Pancreas (tissue), 10 donors: ENCODE data around the gene DSC3. TPM values are rescaled to one million over a fixed set of nuclear protein-coding genes. Genes with fewer than 3 reads are reported as not detected.

Source experiments
- ATAC-seq, 4 donors: fragments of 200-7000 bp; cut with Tn5 transposase; one replicate each; pipeline versions ENCODE4 v1.8.0 to v1.9.1; 2020; ENCODE audit warnings: mild to moderate bottlenecking in 4 of 4, moderate library complexity in 4 of 4
- DNase-seq, 6 donors: peaks; one replicate each; pipeline ENCODE4 v3.0.0-alpha.2; 2020
- FAIRE-seq: peaks from 2 replicates; lab custom pipeline; 2012; peaks lifted over from hg19 to GRCh38; lab: Jason Lieb, UNC
- H3K27ac ChIP-seq, 4 donors: fragments of 200-600 bp; sonication (generic); 1 replicate in 3 of 4; 2 replicates in 1 of 4; pipeline versions ENCODE4 v1.5.0 to v1.8.0; 2020
- H3K27me3 ChIP-seq, 4 donors: fragments of 200-600 bp; one replicate each; pipeline ENCODE4 v1.8.0; 2021
- H3K36me3 ChIP-seq, 3 donors: fragments of 200-600 bp; sonication (generic) in 1 of 3; one replicate each; pipeline versions ENCODE4 v1.5.0 to v1.8.0; 2020 to 2021
- H3K4me1 ChIP-seq, 3 donors: fragments of 200-600 bp; one replicate each; pipeline ENCODE4 v1.8.0; 2021
- H3K4me3 ChIP-seq, 4 donors: fragments of 200-600 bp; sonication (generic) in 2 of 4; one replicate each; pipeline versions ENCODE4 v1.5.0 to v1.8.0; 2020 to 2021
- H3K9me3 ChIP-seq, 4 donors: fragments of 200-600 bp; one replicate each; pipeline ENCODE4 v1.8.0; 2021
- WGBS, 2 donors: extraction: QIAGEN DNeasy Blood & Tissue Kit; methylation state at CpG; one replicate each; pipeline ENCODE4 v1.1.7; 2013; 5-methylcytosine and 5-hydroxymethylcytosine counted together
- intact Hi-C, 3 donors: fragments of 100-400 bp; cut with DNase I; formaldehyde crosslinking; loops; one replicate each; pipeline versions ENCODE4 v1.11.1 to v1.14.2; 2022
- polyA plus RNA-seq, 2 donors: library from polyadenylated mRNA; stranded (reverse); fragments of 200-250 nt; gene quantifications; one replicate each; pipeline ENCODE4 v1.2.3, GENCODE V29; 2013
- total RNA-seq, 6 donors: library from RNA; stranded (reverse); fragmentation: NEBNext Ultra II Directional in 4 of 6; extraction: Animal tissue kit (Norgen Biotek cat#: 25700) in 4 of 6; gene quantifications; one replicate each; pipeline versions ENCODE4 v1.2.1 to v1.2.4, GENCODE V29; 2021 to 2023
- TF ChIP-seq, protein P1 (sequence below), 4 donors: fragments of 200-600 bp; sonication (generic) in 3 of 4; IDR thresholded peaks; one replicate each; pipeline versions ENCODE4 v1.5.0 to v1.8.0; 2021; ENCODE audit warnings: antibody characterized with exemption in 4 of 4
- donor health status: healthy with polysubstance abuse.
- donor health status: DM: no; HTN: no; CAD: no; lungs with moderate emphysema.
- donor health status: DM: no; HTN: no; CAD: no.
- donor health status: control.
- donor health status: control.
- donor health status: Bipolar disorder and iron deficiency.
- donor health status: DM: yes; HTN: yes; CAD: no.
- donor health status: DM: no; HTN: no; CAD: no.
- donor health status: DM: no; HTN: no; CAD: no.
- donor health status: DM: yes; HTN: yes; CAD: no.

DSC3 gene
- total and polyA plus RNA-seq, 8 donors: 0.04 to 0.12 (median 0.06) TPM; not detected in 1

DNA sequence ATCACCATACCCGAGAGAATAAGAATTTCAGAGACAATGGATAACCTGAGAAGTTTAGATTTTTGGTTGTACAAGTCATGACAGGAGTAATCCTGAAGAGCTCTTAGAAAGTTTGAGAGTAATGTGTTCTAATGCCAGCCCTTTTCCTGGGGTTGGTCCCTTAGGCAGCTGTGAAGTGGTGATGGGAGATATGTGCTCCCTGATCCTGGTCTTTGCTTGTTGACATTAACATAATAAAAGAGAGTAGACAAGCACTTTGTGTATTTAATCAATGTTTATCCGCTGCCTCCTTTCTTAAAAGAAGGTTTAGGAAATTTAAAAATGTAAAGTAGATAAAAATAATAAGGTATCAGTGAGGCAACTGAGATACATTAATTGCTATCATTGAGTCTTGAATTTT, 13.8 kb upstream of the DSC3 start:
- WGBS, 2 donors: 70 to 85% methylated on average over 2 of the region's 2 CpGs
- no peak for FAIRE-seq
- no peaks in the 10 kb centered on the region for H3K9me3 ChIP-seq
- no peak overlapping the region for H3K4me3 ChIP-seq
- H3K4me1 ChIP-seq: no peaks in the 10 kb centered on the region
- TF ChIP-seq, protein P1, sequence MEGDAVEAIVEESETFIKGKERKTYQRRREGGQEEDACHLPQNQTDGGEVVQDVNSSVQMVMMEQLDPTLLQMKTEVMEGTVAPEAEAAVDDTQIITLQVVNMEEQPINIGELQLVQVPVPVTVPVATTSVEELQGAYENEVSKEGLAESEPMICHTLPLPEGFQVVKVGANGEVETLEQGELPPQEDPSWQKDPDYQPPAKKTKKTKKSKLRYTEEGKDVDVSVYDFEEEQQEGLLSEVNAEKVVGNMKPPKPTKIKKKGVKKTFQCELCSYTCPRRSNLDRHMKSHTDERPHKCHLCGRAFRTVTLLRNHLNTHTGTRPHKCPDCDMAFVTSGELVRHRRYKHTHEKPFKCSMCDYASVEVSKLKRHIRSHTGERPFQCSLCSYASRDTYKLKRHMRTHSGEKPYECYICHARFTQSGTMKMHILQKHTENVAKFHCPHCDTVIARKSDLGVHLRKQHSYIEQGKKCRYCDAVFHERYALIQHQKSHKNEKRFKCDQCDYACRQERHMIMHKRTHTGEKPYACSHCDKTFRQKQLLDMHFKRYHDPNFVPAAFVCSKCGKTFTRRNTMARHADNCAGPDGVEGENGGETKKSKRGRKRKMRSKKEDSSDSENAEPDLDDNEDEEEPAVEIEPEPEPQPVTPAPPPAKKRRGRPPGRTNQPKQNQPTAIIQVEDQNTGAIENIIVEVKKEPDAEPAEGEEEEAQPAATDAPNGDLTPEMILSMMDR (IDR thresholded peaks at IDR 0.05): no peak
- DNase-seq: no peak
- ATAC-seq: no peak
- no peaks in the 10 kb centered on the region for H3K27me3 ChIP-seq
- H3K36me3 ChIP-seq: no peaks in the 10 kb centered on the region
- no peak overlapping the region for H3K27ac ChIP-seq
- intact Hi-C loops: no loop called here

- no peak overlapping the region for H3K4me3 ChIP-seq
- H3K4me1 ChIP-seq: no peaks in the 10 kb centered on the region
- intact Hi-C loops: no loop called here
- FAIRE-seq (no peak), ATAC-seq (no peak), DNase-seq (no peak)
- peaks cover 0 to 1% (median 0%) of the 10 kb centered on the region in 4 donors for H3K27me3 ChIP-seq
- TF ChIP-seq, protein P1 (IDR thresholded peaks at IDR 0.05): no peak
- no peak overlapping the region for H3K27ac ChIP-seq
- WGBS, 2 donors: 68 to 74% methylated on average over 3 of the region's 3 CpGs
- H3K36me3 ChIP-seq: no peaks in the 10 kb centered on the region
- no peaks in the 10 kb centered on the region for H3K9me3 ChIP-seq
These were observed 8.1 kb upstream of the DSC3 start for GRCh38 chr18:31050635-31051034.

DNA sequence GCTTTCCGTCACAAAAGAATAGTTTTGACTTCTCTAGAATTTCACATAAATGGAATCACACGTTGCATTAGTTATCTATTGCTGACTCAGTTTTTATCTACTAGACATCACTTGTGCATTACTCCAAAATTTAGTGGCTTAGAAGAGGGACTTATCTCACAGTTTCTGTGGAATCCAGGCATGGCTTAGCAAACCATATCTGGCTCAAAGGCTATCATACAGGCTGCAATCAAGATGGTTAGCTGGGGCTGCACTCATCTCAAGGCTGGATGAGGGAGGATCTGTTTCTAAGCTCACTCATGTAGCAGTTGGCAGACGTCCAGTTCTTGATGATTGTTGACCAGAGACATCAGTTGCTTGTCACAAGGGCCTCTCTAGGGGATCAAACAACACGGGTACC, 6.6 kb upstream of the DSC3 start:
- FAIRE-seq (no peak), DNase-seq (no peak), ATAC-seq (no peak)
- Histone ChIP-seq H3K27ac (no peak overlapping the region), H3K27me3 (peaks cover 0 to 7% (median 0%) of the 10 kb centered on the region in 4 donors), H3K36me3 (no peaks in the 10 kb centered on the region), H3K9me3 (no peaks in the 10 kb centered on the region), H3K4me3 (no peak overlapping the region), H3K4me1 (no peaks in the 10 kb centered on the region)
- 40 to 49% methylated on average over 4 of the region's 4 CpGs for WGBS, 2 donors
- intact Hi-C loops: no loop called here
- TF ChIP-seq, protein P1 (IDR thresholded peaks at IDR 0.05): no peak

- Histone ChIP-seq H3K36me3 (no peaks in the 10 kb centered on the region), H3K27ac (no peak overlapping the region), H3K27me3 (peaks cover 0 to 16% (median 0%) of the 10 kb centered on the region in 4 donors), H3K4me3 (no peak overlapping the region), H3K4me1 (no peaks in the 10 kb centered on the region), H3K9me3 (no peaks in the 10 kb centered on the region)
- TF ChIP-seq, protein P1 (IDR thresholded peaks at IDR 0.05): no peak
- FAIRE-seq (no peak), ATAC-seq (no peak), DNase-seq (no peak)
- intact Hi-C loops: no loop called here
- WGBS, 2 donors: 57 to 76% methylated on average over 2 of the region's 2 CpGs
These were observed 5.7 kb upstream of the DSC3 start for GRCh38 chr18:31048216-31048615.

GRCh38 chr18:31046916-31047315, 4.4 kb upstream of the DSC3 start:
- ATAC-seq (no peak), FAIRE-seq (no peak), DNase-seq (no peak)
- no peaks in the 10 kb centered on the region for H3K36me3 ChIP-seq
- peaks cover 0 to 27% (median 1%) of the 10 kb centered on the region in 4 donors for H3K27me3 ChIP-seq
- H3K4me1 ChIP-seq: peaks cover 0 to 5% (median 0%) of the 10 kb centered on the region in 3 donors
- intact Hi-C loops: no loop called here
- TF ChIP-seq, protein P1 (IDR thresholded peaks at IDR 0.05): no peak
- H3K9me3 ChIP-seq: no peaks in the 10 kb centered on the region
- no peak overlapping the region for H3K4me3 ChIP-seq
- H3K27ac ChIP-seq: no peak overlapping the region
